Skin epidermis (tissue), 12 donors: ENCODE data around the gene KCNK1.

Experiments used
- H3K27ac ChIP-seq, 21 experiments: fragments of 200-600 bp; sonication (generic) in 11 of 21; one replicate each; pipeline ENCODE4 v1.5.0; 2020; ENCODE audit warnings: mild to moderate bottlenecking in 3 of 21, inconsistent platforms in 2 of 21, moderate library complexity in 2 of 21
- H3K4me3 ChIP-seq, 7 experiments: fragments of 200-600 bp; sonication (generic) in 2 of 7; one replicate each; pipeline ENCODE4 v1.5.0; 2020; ENCODE audit warnings: inconsistent platforms in 2 of 7, mild to moderate bottlenecking in 2 of 7, moderate library complexity in 1 of 7

Gene KCNK1

DNA sequence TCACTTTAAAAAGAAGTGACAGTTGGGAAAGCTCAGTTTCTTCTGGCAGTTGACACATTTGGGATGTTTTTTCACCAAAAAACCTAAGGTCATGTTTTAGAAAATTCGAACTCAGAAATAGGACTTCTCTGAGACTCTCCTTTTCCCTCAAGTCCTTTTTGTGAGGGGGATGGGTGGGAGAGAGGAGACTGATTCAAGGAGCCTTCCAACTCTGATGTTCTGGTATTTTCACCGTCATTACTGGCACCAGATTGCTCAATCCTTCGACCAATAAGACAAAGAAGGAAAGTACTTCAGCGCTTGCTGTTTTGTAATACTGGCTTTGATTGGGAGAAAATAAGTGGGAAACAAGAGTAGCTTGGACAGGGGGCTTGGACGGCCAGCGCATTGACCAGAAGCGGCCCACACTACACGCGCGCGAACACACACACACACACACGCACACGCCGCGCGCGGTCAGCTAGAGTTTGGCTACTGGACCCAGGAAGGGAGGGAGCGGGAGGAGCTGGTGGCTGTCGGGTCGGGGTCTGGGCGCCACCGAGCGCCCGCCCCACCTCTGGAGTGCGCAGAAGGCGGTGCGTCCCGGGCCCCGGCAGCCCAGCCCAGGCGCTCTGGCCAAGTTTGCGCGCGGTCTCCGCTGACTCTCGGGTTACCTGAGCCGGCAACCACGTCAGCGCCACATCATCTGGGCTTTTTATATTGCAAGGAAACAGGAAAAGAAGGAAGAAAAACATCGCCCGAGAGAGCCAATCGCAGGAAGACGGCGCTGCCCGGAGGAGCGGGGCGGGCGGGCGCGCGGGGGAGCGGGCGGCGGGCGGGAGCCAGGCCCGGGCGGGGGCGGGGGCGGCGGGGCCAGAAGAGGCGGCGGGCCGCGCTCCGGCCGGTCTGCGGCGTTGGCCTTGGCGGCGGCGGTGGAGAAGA is at the start of gene KCNK1:
Gene KCNK1, plus strand, starts transcription at position 855 of the 921 bp plus-strand sequence. Its CDS starts 66 bp downstream, at position 921.
- Histone ChIP-seq H3K4me3 (peak within 1 kb of the TSS; percentile 43 to 62 (median 47)), H3K27ac (peak within 1 kb of the TSS; percentile 52 to 86 (median 80))

DNA sequence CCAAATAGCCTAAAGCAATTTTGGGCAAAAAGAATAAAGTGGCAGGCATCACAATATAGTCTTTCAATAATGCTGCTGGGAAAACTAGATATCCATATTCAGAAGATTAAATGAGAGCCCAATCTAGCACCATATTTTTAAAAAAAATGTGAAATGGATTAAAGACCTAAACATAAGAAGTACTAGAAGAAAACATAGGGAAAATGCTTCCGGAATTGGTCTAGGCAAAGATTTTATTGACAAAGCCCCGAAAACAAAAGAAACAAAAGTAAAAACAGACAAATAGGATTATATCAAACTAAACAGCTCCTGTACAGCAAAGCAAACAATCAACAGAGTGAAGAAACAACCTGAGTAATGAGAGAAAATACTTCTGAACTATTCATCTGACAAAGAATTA is 48.6 kb upstream of the KCNK1 start:
- H3K27ac ChIP-seq, result no peak overlapping the region
- H3K4me3 ChIP-seq, result no peak overlapping the region

DNA sequence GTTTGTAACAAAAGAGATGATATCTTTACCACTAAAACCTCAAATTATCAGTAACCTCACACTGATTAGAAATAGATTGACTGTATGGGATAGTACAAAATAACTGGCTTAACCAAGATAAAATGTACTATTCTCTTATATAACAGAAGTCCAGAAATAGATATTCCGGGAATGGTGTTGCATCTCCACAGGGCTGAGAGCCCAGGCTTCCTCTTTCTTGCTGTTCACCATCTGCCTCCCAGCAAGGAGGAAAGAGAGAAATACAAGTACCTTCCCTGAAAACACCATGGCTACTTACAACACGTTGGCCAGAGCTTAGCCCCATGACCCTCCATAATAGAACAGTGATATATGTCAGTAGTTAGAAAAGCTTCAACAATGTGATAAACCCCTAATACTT is 47.0 kb upstream of the KCNK1 start:
- H3K27ac ChIP-seq, result no peak overlapping the region
- no peak overlapping the region for H3K4me3 ChIP-seq

DNA sequence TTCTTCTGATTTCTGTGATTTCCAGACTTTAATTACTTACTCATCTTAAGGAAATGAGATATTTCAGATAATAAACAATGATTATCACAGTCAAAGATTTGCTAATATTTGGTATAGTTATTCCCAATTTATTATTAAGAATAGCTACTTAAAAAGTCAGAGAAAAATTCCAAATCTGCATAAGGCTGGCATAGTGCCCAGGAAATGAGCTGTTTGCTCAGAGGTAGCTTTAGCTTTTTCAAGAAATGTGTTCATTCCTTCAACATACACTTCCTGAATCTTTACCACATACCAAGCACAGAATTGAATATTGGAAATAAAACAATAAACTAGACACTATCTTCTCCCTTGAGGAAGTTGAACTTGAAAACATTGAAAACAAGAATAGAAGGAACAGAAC is 44.3 kb upstream of the KCNK1 start:
- no peak overlapping the region for H3K4me3 ChIP-seq

DNA sequence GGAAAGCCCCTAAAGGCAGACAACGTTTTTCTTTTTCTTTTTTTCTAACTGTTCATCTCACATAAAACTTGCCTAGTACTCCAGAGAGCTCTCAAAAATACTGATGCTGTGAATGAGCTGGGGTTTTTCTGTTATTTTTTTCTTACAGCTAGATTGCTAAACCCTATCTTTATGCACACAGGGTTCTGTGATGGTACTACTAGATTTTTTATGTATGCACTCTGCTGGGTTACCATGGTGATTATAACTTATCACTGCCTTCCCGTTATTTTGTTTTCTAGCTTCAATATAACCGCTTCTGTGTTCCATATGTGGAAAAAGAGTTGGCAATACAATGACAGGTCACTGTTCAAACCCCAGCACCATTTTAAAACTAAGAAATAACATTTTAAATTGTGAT is 43.7 kb upstream of the KCNK1 start:
- Histone ChIP-seq H3K4me3 (no peak overlapping the region), H3K27ac (no peak overlapping the region)

More for the DNA sequence above, 44.3 kb upstream of the KCNK1 start:
- H3K27ac ChIP-seq, result no peak overlapping the region

DNA sequence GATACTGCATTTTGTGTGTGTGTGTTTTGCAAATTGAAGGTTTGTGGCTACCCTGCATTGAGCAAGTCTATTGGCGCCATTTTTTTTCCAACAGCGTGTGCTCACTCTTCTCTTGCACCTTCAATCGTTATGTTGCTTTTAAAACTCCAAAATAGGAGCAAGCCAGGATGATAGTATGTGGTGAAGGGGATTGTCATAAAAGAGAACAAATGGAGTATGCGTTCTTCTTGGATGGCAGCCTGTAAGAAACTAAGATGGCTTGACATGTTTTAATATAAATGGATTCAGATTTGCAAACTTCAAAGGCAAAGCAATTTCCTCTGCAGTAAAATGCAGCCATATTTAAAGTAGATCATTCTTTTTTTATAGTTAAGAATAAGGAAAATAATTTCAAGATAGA is 43.2 kb upstream of the KCNK1 start:
- Histone ChIP-seq H3K27ac (no peak overlapping the region), H3K4me3 (no peak overlapping the region)

DNA sequence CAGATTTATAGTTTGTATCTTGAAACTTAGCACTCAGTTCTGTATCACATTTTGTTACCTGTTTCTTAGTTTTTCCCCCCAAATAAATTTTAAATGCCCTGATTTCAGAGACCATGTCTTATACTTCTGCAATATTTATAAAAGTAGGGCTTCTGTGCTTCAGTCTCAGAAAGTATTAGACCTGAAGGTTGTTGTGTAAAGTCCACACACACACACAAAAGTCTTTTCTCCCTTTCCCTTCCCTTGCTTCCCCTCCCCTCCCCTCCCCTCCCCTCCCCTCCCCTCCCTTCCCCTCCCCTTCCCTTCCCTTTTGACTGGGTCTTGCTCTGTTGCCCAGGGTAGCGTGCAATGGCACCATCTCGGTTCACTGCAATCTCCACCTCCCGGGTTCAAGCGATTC is 41.0 kb upstream of the KCNK1 start:
- Histone ChIP-seq H3K27ac (no peak overlapping the region), H3K4me3 (no peak overlapping the region)

DNA sequence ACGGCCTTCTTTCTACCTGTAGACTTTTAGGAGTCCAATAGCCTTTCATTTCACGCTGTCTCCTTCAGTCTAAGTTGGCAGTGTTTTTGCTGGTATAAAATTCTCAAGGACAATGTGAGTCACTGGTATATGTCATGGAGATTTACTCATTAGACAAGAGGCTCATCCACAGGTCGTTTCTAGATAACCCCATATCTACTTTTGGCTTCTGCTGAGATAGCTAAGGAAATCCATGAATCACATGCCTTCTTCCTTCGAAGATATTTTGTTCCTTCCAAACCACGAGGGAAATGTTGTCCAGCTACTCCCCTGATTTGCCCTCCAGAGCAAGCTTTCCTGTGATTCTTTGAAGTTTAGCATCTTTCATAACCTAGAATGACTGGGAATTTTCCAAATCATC is 38.5 kb upstream of the KCNK1 start:
- Histone ChIP-seq H3K27ac (no peak overlapping the region), H3K4me3 (no peak overlapping the region)

DNA sequence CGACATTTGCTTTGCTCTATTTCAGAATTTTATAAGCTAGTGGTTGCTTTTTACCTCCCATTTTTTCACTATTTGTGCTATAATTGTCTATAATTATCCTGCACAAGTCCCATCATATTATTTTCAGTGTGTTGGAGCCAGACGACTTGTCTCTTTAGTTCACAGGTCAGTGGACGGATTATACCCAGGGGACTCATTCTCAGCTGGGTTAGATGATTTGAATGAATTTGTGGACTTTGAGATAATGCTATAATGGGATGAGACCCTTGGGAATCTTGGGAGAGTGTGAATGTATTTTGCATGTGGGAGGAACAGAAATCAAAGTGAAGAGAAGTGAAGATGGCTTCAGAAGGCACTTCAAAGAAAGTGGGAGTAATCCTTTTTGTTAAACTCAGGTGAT is 31.5 kb upstream of the KCNK1 start:
- Histone ChIP-seq H3K4me3 (no peak overlapping the region), H3K27ac (no peak overlapping the region)

DNA sequence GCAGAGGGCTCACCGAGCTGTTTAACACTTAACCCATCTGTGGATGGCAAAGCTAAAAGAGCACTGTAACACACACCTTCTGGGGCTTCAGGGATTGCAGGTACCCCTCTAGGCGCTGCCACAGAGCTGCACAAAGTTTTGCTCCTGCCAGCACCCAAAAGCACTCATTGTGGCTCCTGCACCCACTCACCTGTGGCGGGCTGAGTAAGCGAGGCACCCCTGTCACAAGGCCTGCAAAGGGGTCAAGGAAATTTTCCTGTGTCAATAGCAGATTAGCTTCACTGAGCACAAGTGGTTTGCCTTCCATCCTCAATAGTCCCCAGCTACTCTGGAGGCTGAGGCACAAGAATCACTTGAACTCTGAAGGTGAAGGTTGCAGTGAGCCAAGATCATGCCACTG is 29.5 kb upstream of the KCNK1 start:
- H3K27ac ChIP-seq, result no peak overlapping the region
- H3K4me3 ChIP-seq, result no peak overlapping the region

DNA sequence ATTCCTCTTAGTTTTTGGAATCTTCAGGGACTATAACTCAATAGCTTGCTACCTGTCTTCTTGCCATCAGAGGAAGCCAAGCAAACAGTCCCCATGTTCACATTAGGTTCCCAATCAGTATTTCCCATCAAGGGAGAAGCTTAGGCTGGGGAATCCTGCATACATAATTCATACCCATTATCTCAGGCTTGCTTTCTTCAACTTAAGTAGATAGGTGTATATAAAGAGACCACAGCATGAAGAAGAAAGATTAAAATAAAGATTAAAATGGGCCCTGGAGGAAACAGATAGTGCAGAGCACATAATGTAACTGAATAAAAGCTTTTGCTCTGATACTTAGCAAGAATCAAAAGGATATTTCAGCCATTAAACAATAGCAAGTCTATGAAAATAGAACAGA is 29.0 kb upstream of the KCNK1 start:
- H3K4me3 ChIP-seq, result no peak overlapping the region

DNA sequence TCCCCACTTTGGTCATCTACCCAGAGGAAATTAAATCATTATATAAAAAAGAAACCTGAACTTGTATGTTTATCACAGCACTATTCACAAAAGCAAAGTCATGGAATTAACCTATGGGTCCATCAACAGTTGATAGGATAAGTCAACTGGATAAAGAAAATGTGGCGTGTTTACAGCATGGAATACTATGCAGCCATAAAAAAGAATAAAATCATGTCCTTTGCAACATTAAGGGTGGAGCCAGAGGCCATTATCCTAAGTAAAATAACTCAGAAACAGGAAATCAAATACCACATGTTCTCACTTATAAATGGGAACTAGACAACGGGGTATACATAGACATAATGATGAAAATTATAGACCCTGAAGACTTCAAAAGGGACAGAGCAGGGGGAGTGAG is 27.6 kb upstream of the KCNK1 start:
- Histone ChIP-seq H3K4me3 (no peak overlapping the region), H3K27ac (no peak overlapping the region)

More for the DNA sequence above, 29.0 kb upstream of the KCNK1 start:
- no peak overlapping the region for H3K27ac ChIP-seq

DNA sequence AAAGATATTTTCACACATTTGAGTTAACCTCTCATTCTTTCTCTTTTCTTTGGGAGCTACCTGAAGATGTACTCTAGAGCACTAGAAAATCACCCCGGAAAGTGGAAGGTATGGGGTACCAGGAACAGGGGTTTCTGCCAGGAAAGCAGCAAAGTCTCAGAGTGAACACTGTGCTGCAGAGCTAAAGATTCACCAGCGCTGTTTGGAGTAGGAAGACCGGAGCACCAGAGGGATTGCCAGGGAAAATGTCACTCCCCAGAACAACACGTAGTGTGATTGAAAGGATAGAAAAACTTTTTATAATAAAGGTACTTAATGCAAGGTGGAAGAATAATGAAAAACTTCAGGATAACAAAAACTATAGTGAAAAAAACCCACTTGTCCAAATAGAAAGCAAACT is 26.7 kb upstream of the KCNK1 start:
- Histone ChIP-seq H3K4me3 (no peak overlapping the region), H3K27ac (no peak overlapping the region)

DNA sequence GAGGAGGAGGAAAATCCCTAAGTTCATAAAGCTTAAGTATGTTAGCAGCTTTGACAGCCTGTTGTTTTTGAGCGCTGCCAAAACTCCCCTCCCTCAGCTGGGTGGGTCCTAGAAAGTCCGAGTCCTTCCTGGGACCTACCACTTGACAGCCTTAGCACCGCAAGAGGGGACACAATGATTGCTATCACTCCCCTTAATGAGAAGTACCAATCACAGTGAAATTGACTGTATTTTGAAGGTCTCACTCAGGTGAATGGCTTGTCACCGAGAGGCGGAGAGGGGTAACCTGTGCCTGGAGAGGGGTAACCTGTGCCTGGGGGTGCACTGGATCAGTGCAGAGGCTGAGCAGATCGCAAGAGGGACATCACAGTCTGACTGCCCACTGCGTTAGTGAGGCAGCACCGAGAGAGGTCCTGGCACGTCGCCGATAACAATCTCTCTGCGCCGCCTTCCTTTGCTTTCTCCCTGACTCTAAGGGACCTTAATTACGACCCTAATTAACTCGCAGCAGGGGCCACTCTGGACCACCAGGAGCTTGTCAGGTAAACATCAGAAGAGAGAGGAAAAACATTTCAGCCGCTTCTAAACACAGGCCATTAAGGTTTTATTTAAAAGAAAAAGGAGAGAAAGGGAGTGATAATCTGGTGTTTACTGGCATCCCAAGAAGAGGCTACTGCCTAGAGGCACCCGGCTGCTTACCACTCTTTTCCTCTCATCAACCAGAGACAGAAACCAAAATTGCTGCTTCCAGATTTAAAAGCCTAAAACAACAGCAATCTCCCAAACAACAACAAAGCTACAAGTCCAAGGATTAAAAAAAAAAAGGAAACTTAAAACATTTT is 25.7 kb upstream of the KCNK1 start:
- Histone ChIP-seq H3K27ac (no peak overlapping the region), H3K4me3 (no peak overlapping the region)

DNA sequence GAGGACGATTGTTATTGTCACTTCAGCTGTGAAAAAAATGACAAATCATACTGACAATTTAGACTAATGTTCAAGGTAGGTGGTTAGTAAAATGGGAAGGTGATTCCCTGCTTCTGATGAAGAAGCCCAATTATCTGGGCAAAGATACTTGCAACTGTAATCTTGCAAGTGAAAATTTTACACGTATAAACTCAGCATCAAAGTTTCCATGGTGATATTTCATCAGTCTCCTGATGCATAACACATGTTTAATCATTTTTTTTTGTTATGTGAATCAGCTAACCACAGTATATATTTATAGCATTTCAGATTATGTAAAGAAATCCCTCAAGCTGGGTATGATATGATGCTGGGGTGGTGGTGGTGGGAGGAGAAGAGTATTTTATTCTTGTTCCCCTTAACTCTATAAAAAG is 16.4 kb upstream of the KCNK1 start:
- Histone ChIP-seq H3K4me3 (no peak overlapping the region), H3K27ac (no peak overlapping the region)

DNA sequence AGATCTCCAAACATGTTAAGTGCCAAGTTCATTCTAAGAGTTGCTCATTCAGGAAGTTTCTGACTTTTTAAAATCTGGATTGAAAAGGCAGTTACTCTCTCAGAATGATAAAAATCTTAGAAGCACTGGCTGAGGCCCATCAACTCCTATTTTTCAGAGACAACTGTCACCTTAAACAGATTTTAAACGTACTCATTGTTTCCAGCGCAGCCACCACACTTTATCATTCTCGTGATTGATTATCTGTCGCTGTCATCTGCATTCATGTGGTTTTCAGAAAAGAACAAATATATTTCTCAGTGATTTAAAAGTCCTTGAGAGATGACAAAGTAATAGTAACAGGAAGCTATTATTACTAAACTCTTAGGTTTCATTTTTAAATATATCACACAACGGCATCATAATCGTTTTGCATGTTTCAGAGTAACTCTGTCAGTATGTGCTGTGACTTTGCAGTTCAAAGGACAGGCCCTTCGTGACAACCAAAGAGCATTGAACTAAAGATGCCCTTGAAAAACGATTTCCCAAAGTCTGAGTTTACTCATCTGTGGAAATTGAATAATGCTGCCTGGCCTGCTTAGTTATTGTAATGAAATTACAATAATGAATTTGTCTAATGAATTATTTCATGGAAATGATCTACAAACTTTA is 14.9 kb upstream of the KCNK1 start:
- H3K4me3 ChIP-seq, result no peak overlapping the region
- H3K27ac ChIP-seq, result no peak overlapping the region

DNA sequence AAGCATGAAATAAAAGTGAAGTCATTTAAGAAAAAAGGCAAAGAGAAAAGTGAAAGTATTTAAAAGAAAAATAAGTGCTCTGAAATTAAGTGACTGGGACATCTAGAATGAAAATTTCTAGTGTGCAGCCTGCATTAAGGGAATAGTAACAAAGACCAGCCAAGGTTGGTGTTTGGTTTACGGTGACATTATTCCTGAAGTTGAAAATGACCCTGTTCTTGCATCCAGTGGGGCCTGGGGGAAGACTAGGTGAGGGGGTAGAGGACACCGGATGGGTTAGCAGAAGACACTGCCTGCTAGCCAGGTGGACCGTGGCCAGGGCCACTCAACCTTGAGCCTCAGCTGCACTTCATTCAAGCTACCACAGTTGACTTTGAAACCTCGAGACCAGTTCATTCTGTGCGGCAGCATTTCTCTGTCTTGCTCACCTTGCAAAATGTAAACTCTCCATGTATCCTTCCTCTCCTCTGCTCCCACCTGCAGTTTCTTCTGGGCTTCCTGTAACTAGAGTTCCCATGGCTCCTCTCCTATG is 14.3 kb upstream of the KCNK1 start:
- Histone ChIP-seq H3K27ac (no peak overlapping the region), H3K4me3 (no peak overlapping the region)

DNA sequence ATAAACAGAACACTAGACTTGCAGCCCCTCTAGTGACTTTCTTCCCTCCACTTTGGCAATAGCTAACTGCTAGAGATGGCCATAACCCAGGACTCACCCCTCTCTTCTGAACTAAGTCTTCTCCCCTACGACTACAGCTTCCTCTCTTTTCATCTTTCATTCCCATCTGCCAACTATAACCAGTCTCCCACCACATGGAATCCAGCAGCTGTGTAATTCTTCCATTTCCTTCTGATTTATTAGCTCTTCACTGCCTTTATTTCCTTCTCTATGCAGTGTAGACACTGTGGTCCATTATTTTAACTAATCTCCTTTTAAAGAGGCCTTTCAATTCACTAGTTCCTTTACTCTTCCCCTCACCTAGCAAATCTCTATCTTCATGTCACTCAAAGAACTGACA is 13.4 kb upstream of the KCNK1 start:
- Histone ChIP-seq H3K27ac (no peak overlapping the region), H3K4me3 (no peak overlapping the region)

DNA sequence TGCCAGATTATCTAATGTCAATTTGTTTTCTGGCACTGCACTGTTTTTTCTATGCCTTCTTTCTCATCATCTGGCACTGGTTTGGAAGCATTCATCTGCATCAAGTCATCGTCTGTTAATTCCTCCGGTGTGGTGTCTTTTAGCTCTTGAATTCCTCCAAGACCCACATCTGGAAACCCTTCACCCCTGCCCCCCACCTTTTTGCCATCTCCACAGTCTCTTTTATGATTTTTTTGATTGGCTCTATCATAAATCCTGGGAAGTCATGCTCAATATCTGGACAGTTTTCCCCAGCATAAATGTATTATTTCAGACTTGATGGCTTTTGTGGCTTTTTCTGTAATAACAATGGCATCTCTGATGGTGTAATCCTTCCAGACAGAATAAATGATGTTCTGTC is 10.4 kb upstream of the KCNK1 start:
- Histone ChIP-seq H3K27ac (no peak overlapping the region), H3K4me3 (no peak overlapping the region)

DNA sequence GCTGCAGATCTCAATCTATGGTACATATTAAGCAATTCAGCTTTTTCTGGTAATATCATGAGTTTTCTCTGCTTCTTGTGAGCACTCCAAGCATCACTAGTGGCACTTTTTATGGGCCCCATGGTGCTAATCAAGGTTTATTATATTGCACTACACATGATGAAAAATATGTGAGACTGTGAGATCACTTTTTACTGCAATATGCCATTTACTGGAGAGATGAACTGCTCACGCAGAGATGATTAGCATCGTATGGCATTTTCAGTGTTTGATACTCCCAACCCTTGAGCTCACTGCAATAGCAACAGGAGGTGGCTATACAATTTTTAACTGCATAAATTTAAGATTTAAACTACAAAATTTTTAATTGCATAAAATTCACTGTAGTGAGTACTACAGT is 8.7 kb upstream of the KCNK1 start:
- Histone ChIP-seq H3K4me3 (no peak overlapping the region), H3K27ac (no peak overlapping the region)
